ENCODE measurements around the gene SECTM1. TPM values are rescaled to one million over a fixed set of nuclear protein-coding genes. Genes with fewer than 3 reads are reported as not detected.

SECTM1 gene
- total RNA-seq, 4 donors from 2014 or later, result 10.7 to 258 (median 94.5) TPM

- no peak for DNase-seq
- Histone ChIP-seq H3K36me3 (no peaks in the 10 kb centered on the region), H3K9me3 (no peaks in the 10 kb centered on the region), H3K27me3 (no peaks in the 10 kb centered on the region), H3K27ac (peak overlapping the region in 1 of 4 donors; percentile 27), H3K4me3 (no peak overlapping the region), H3K4me1 (peaks cover 0 to 35% (median 2%) of the 10 kb centered on the region in 4 donors)
- TF ChIP-seq POLR2A (IDR thresholded peaks at IDR 0.05) (no peak), CTCF (IDR thresholded peaks at IDR 0.05) (no peak)
Measured at GRCh38 chr17:82285141-82285540, 48.4 kb downstream of the SECTM1 start.

- TF ChIP-seq CTCF (IDR thresholded peaks at IDR 0.05), result no peak
- Histone ChIP-seq H3K36me3 (no peaks in the 10 kb centered on the region), H3K27ac (no peak overlapping the region), H3K4me1 (peaks cover 0 to 26% (median 2%) of the 10 kb centered on the region in 4 donors), H3K27me3 (no peaks in the 10 kb centered on the region), H3K9me3 (no peaks in the 10 kb centered on the region), H3K4me3 (no peak overlapping the region)
- no peak for DNase-seq
Measured at GRCh38 chr17:82283208-82283749, 50.3 kb downstream of the SECTM1 start.

GRCh38 chr17:82282239-82283207 lies 51.0 kb downstream of the SECTM1 start:
- H3K4me1 ChIP-seq, result peaks cover 0 to 20% (median 2%) of the 10 kb centered on the region in 4 donors
- no peak overlapping the region for H3K4me3 ChIP-seq
- H3K27ac ChIP-seq, result peak overlapping the region in 1 of 4 donors; percentile 32
- no peaks in the 10 kb centered on the region for H3K27me3 ChIP-seq
- no peaks in the 10 kb centered on the region for H3K9me3 ChIP-seq
- H3K36me3 ChIP-seq, result no peaks in the 10 kb centered on the region
- DNase-seq, result no peak
- TF ChIP-seq CTCF (IDR thresholded peaks at IDR 0.05) (no peak), POLR2A (IDR thresholded peaks at IDR 0.05) (no peak)

- H3K4me1 ChIP-seq, result peaks cover 0 to 13% (median 2%) of the 10 kb centered on the region in 4 donors
- no peaks in the 10 kb centered on the region for H3K27me3 ChIP-seq
- H3K36me3 ChIP-seq, result no peaks in the 10 kb centered on the region
- no peaks in the 10 kb centered on the region for H3K9me3 ChIP-seq
- peak overlapping the region in 1 of 4 donors; percentile 32 for H3K27ac ChIP-seq
- TF ChIP-seq POLR2A (IDR thresholded peaks at IDR 0.05), result no peak
- TF ChIP-seq CTCF (IDR thresholded peaks at IDR 0.05), result no peak
- DNase-seq, result peak in 2 of 3 donors; percentile 62 to 75
- H3K4me3 ChIP-seq, result no peak overlapping the region
Measured at GRCh38 chr17:82281502-82282238, 51.9 kb downstream of the SECTM1 start.

- Histone ChIP-seq H3K4me1 (peaks cover 0 to 13% (median 2%) of the 10 kb centered on the region in 4 donors), H3K27ac (no peak overlapping the region), H3K9me3 (no peaks in the 10 kb centered on the region), H3K4me3 (no peak overlapping the region), H3K36me3 (no peaks in the 10 kb centered on the region), H3K27me3 (no peaks in the 10 kb centered on the region)
- no peak for DNase-seq
- TF ChIP-seq POLR2A (IDR thresholded peaks at IDR 0.05), result no peak
Measured at GRCh38 chr17:82281076-82281475, 52.5 kb downstream of the SECTM1 start.

Measured in Peyer's patch (tissue), 4 donors.